ENCODE results near the gene USP14. TPM values are rescaled to one million over a fixed set of nuclear protein-coding genes. Genes with fewer than 3 reads are reported as not detected.

Gene USP14
- total RNA-seq, 1 experiment from 2014 or later: 73.2 TPM

GRCh38 chr18:213505-213904 is 55.1 kb downstream of the USP14 start:
- H3K27ac Mint-ChIP-seq (ENCODE audit: unreplicated experiment): no peak overlapping the region

GRCh38 chr18:213966-214365 is 55.6 kb downstream of the USP14 start:
- Mint-ChIP-seq H3K4me1 (ENCODE audit: low read depth, unreplicated experiment) (peaks cover 15% of the 10 kb centered on the region), H3K4me3 (ENCODE audit: low read depth, unreplicated experiment) (no peak overlapping the region), H3K9me3 (ENCODE audit: low read depth, unreplicated experiment) (no peaks in the 10 kb centered on the region), H3K27me3 (ENCODE audit: unreplicated experiment) (no peaks in the 10 kb centered on the region), H3K27ac (ENCODE audit: unreplicated experiment) (no peak overlapping the region), H3K36me3 (ENCODE audit: insufficient read depth, unreplicated experiment) (peaks cover 78% of the 10 kb centered on the region)
- DNase-seq: no peak
- TF ChIP-seq CTCF (IDR thresholded peaks at IDR 0.05; ENCODE audit: unreplicated experiment): no peak
- CTCF ChIA-PET: no interaction called here
- intact Hi-C loops (cut with micrococcal nuclease; ENCODE audit: unreplicated experiment): no loop called here
- no TSS peak for BruUV-seq (replicated peaks)

More at GRCh38 chr18:213505-213904, 55.1 kb downstream of the USP14 start:
- TF ChIP-seq CTCF (IDR thresholded peaks at IDR 0.05; ENCODE audit: unreplicated experiment): no peak
- peaks cover 13% of the 10 kb centered on the region for H3K4me1 Mint-ChIP-seq (ENCODE audit: low read depth, unreplicated experiment)
- intact Hi-C loops (cut with micrococcal nuclease; ENCODE audit: unreplicated experiment): no loop called here
- no peaks in the 10 kb centered on the region for H3K27me3 Mint-ChIP-seq (ENCODE audit: unreplicated experiment)
- no peaks in the 10 kb centered on the region for H3K9me3 Mint-ChIP-seq (ENCODE audit: low read depth, unreplicated experiment)
- peaks cover 78% of the 10 kb centered on the region for H3K36me3 Mint-ChIP-seq (ENCODE audit: insufficient read depth, unreplicated experiment)
- CTCF ChIA-PET: no interaction called here
- no peak for DNase-seq
- H3K4me3 Mint-ChIP-seq (ENCODE audit: low read depth, unreplicated experiment): no peak overlapping the region
- no TSS peak for BruUV-seq (replicated peaks)

DNA sequence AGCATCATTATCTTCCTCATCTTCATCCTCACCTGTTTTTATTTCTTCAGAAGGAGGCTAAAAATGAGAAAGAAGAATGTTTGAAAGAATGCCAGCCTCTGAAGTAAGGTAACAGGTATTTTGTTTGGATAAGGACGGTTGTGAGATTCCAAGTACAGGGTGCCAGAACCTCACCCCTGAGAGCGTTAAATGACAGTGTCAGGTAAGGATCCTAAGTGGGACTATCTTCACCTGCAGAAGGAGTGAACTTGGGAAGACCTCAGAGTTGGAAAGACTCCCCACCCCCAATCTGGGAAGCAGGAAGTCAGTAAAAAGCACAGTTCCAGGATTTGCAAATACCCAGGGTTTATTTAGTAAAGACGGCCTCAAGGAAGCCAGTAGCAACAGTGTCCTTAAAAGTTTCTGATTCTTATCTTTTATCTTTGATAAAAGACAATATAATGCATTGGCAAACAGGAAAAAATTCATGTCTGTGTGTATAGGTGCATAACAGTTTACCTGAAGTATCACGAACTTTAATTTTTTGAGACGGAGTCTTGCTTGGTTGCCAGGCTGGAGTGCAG is 57.2 kb downstream of the USP14 start:
- CTCF ChIA-PET: no interaction called here
- no peak for DNase-seq
- no peak overlapping the region for H3K4me3 Mint-ChIP-seq (ENCODE audit: low read depth, unreplicated experiment)
- H3K27me3 Mint-ChIP-seq (ENCODE audit: unreplicated experiment): no peaks in the 10 kb centered on the region
- peaks cover 64% of the 10 kb centered on the region for H3K36me3 Mint-ChIP-seq (ENCODE audit: insufficient read depth, unreplicated experiment)
- intact Hi-C loops (cut with micrococcal nuclease; ENCODE audit: unreplicated experiment): no loop called here
- no peak overlapping the region for H3K27ac Mint-ChIP-seq (ENCODE audit: unreplicated experiment)
- BruUV-seq (replicated peaks): no TSS peak
- H3K9me3 Mint-ChIP-seq (ENCODE audit: low read depth, unreplicated experiment): no peaks in the 10 kb centered on the region
- no peak for TF ChIP-seq CTCF (IDR thresholded peaks at IDR 0.05; ENCODE audit: unreplicated experiment)
- H3K4me1 Mint-ChIP-seq (ENCODE audit: low read depth, unreplicated experiment): peaks cover 15% of the 10 kb centered on the region

- CTCF ChIA-PET: no interaction called here
- DNase-seq: no peak
- Mint-ChIP-seq H3K27ac (ENCODE audit: unreplicated experiment) (peak overlapping the region; percentile 45), H3K4me3 (ENCODE audit: low read depth, unreplicated experiment) (peak overlapping the region; percentile 2), H3K36me3 (ENCODE audit: insufficient read depth, unreplicated experiment) (peaks cover 58% of the 10 kb centered on the region), H3K4me1 (ENCODE audit: low read depth, unreplicated experiment) (peaks cover 15% of the 10 kb centered on the region), H3K27me3 (ENCODE audit: unreplicated experiment) (no peaks in the 10 kb centered on the region), H3K9me3 (ENCODE audit: low read depth, unreplicated experiment) (no peaks in the 10 kb centered on the region)
- intact Hi-C loops (cut with micrococcal nuclease; ENCODE audit: unreplicated experiment): no loop called here
- no TSS peak for BruUV-seq (replicated peaks)
- no peak for TF ChIP-seq CTCF (IDR thresholded peaks at IDR 0.05; ENCODE audit: unreplicated experiment)
These were observed 59.4 kb downstream of the USP14 start for GRCh38 chr18:217532-218336.

Data from Calu3 (cell line).